Measurements from ENCODE around the gene CELSR2.

Gene CELSR2

GRCh38 chr1:109257682-109258421 is 8.5 kb downstream of the CELSR2 start:
- TF ChIP-seq TAF1 (IDR thresholded peaks at IDR 0.05; ENCODE audit: borderline replicate concordance, insufficient read depth, low read length), result no peak
- TF ChIP-seq POLR2AphosphoS5 (IDR thresholded peaks at IDR 0.05; ENCODE audit: low read depth, low read length), result no peak
- TF ChIP-seq FOXP2 (optimal IDR thresholded peaks at IDR 0.05; ENCODE audit: borderline replicate concordance, extremely low read depth, extremely low read length, insufficient read depth), result no peak
- no peak for TF ChIP-seq REST (IDR thresholded peaks at IDR 0.05; ENCODE audit: insufficient read depth in 1 of 2, low read depth in 2 of 2, low read length in 2 of 2)
- TF ChIP-seq SIN3A (IDR thresholded peaks at IDR 0.05; ENCODE audit: borderline replicate concordance, insufficient read depth, low read length), result no peak

- no peak for TF ChIP-seq TAF1 (IDR thresholded peaks at IDR 0.05; ENCODE audit: borderline replicate concordance, insufficient read depth, low read length)
- TF ChIP-seq REST (IDR thresholded peaks at IDR 0.05; ENCODE audit: insufficient read depth in 1 of 2, low read depth in 2 of 2, low read length in 2 of 2), result no peak
- no peak for TF ChIP-seq FOXP2 (optimal IDR thresholded peaks at IDR 0.05; ENCODE audit: borderline replicate concordance, extremely low read depth, extremely low read length, insufficient read depth)
- no peak for TF ChIP-seq SIN3A (IDR thresholded peaks at IDR 0.05; ENCODE audit: borderline replicate concordance, insufficient read depth, low read length)
- no peak for TF ChIP-seq POLR2AphosphoS5 (IDR thresholded peaks at IDR 0.05; ENCODE audit: low read depth, low read length)
Observed at GRCh38 chr1:109258481-109259466, 9.4 kb downstream of the CELSR2 start.

- TF ChIP-seq SIN3A (IDR thresholded peaks at IDR 0.05; ENCODE audit: borderline replicate concordance, insufficient read depth, low read length) (no peak), POLR2AphosphoS5 (IDR thresholded peaks at IDR 0.05; ENCODE audit: low read depth, low read length) (no peak)
Observed at GRCh38 chr1:109259674-109260557, 10.6 kb downstream of the CELSR2 start.

GRCh38 chr1:109261006-109261405 is 11.7 kb downstream of the CELSR2 start:
- TF ChIP-seq POLR2AphosphoS5 (IDR thresholded peaks at IDR 0.05; ENCODE audit: low read depth, low read length) (no peak), TAF1 (IDR thresholded peaks at IDR 0.05; ENCODE audit: borderline replicate concordance, insufficient read depth, low read length) (no peak), FOXP2 (optimal IDR thresholded peaks at IDR 0.05; ENCODE audit: borderline replicate concordance, extremely low read depth, extremely low read length, insufficient read depth) (no peak), REST (IDR thresholded peaks at IDR 0.05; ENCODE audit: insufficient read depth in 1 of 2, low read depth in 2 of 2, low read length in 2 of 2) (no peak), SIN3A (IDR thresholded peaks at IDR 0.05; ENCODE audit: borderline replicate concordance, insufficient read depth, low read length) (no peak)

GRCh38 chr1:109261578-109261977 is 12.2 kb downstream of the CELSR2 start:
- TF ChIP-seq SIN3A (IDR thresholded peaks at IDR 0.05; ENCODE audit: borderline replicate concordance, insufficient read depth, low read length), result no peak
- no peak for TF ChIP-seq POLR2AphosphoS5 (IDR thresholded peaks at IDR 0.05; ENCODE audit: low read depth, low read length)
- TF ChIP-seq FOXP2 (optimal IDR thresholded peaks at IDR 0.05; ENCODE audit: borderline replicate concordance, extremely low read depth, extremely low read length, insufficient read depth), result no peak
- TF ChIP-seq TAF1 (IDR thresholded peaks at IDR 0.05; ENCODE audit: borderline replicate concordance, insufficient read depth, low read length), result no peak
- TF ChIP-seq REST (IDR thresholded peaks at IDR 0.05; ENCODE audit: insufficient read depth in 1 of 2, low read depth in 2 of 2, low read length in 2 of 2), result no peak
